SK-N-SH (cell line): ENCODE data around the gene MRPS27. TPM values are rescaled to one million over a fixed set of nuclear protein-coding genes. Genes with fewer than 3 reads are reported as not detected.

Experiments
- CTCF ChIA-PET: fragments of 300-600, 350-600 bp; formaldehyde crosslinking; extraction: SDS; loops from one replicate; lab custom pipeline; 2021; lab: Yijun Ruan, JAX
- POLR2A ChIA-PET: fragments of 350-600 bp; sonication (Branson Sonifier 250); formaldehyde crosslinking; extraction: SDS; loops from one replicate; lab custom pipeline; 2020; ENCODE audit warnings: antibody characterized with exemption, inconsistent platforms; lab: Yijun Ruan, JAX
- DNase-seq: peaks from one replicate; pipeline ENCODE4 v3.0.0; 2012
- H2AFZ ChIP-seq: fragments of 200-600 bp; sonication (generic); 2 replicates; pipeline ENCODE4 v1.8.1; 2016; ENCODE audit warnings: antibody characterized with exemption, mild to moderate bottlenecking, low read depth
- H3F3A ChIP-seq: fragments of 200-600 bp; sonication (generic); replicated peaks from 2 replicates; pipeline ENCODE3; 2016; ENCODE audit warnings: antibody characterized with exemption, mild to moderate bottlenecking; ENCODE audit not compliant: insufficient read depth
- H3K27ac ChIP-seq, 2 experiments: fragments of 200-500 bp in 1 of 2; fragments of 200-600 bp in 1 of 2; sonication (Bioruptor generic) in 1 of 2; sonication (generic), shearing (Covaris generic) in 1 of 2; 2 replicates each; pipeline versions ENCODE4 v1.5.1 to v1.6.1; 2014 to 2016; ENCODE audit warnings: low read depth in 2 of 2, inconsistent platforms in 1 of 2, low read length in 1 of 2, mild to moderate bottlenecking in 1 of 2, mixed read lengths in 1 of 2
- H3K27me3 ChIP-seq: fragments of 200-600 bp; sonication (generic), shearing (Covaris generic); 2 replicates; pipeline ENCODE4 v1.6.1; 2016; ENCODE audit warnings: mixed run types; ENCODE audit not compliant: insufficient read depth
- H3K36me3 ChIP-seq, 2 experiments: fragments of 200-500 bp in 1 of 2; fragments of 200-600 bp in 1 of 2; sonication (Bioruptor generic) in 1 of 2; sonication (generic) in 1 of 2; replicated peaks in 1 of 2; 2 replicates each; pipeline versions ENCODE3 to v1.5.1; 2014 to 2016; ENCODE audit warnings: low read length in 1 of 2, mild to moderate bottlenecking in 1 of 2; ENCODE audit not compliant: insufficient read depth in 2 of 2, control insufficient read depth in 1 of 2
- H3K4me1 ChIP-seq, 2 experiments: fragments of 200-500 bp in 1 of 2; fragments of 200-600 bp in 1 of 2; sonication (Bioruptor generic) in 1 of 2; sonication (generic), shearing (Covaris generic) in 1 of 2; 2 replicates each; pipeline versions ENCODE4 v1.5.1 to v1.6.1; 2014 to 2016; ENCODE audit warnings: low read depth in 1 of 2, low read length in 1 of 2, mixed run types in 1 of 2; ENCODE audit not compliant: insufficient read depth in 2 of 2, control insufficient read depth in 1 of 2
- H3K4me2 ChIP-seq: fragments of 200-600 bp; sonication (generic), shearing (Covaris generic); 2 replicates; pipeline ENCODE4 v1.6.1; 2017; ENCODE audit warnings: mixed run types
- H3K4me3 ChIP-seq, 2 experiments: fragments of 200-500 bp in 1 of 2; fragments of 200-600 bp in 1 of 2; sonication (Bioruptor generic) in 1 of 2; sonication (generic), shearing (Covaris generic) in 1 of 2; 2 replicates each; pipeline versions ENCODE4 v1.5.1 to v1.8.1; 2014 to 2016; ENCODE audit warnings: low read depth in 2 of 2, inconsistent platforms in 1 of 2, low read length in 1 of 2, mild to moderate bottlenecking in 1 of 2, mixed read lengths in 1 of 2, moderate library complexity in 1 of 2
- H3K79me2 ChIP-seq: fragments of 200-600 bp; sonication (generic); 2 replicates; pipeline ENCODE4 v1.8.1; 2017; ENCODE audit warnings: mild to moderate bottlenecking; ENCODE audit not compliant: insufficient read depth
- H3K9ac ChIP-seq: fragments of 200-600 bp; sonication (generic); 2 replicates; pipeline ENCODE4 v1.6.1; 2017; ENCODE audit warnings: mixed run types
- H3K9me2 ChIP-seq: fragments of 200-600 bp; sonication (generic); 2 replicates; pipeline ENCODE4 v1.6.1; 2017; ENCODE audit warnings: mixed run types
- H3K9me3 ChIP-seq: fragments of 200-600 bp; sonication (generic); 2 replicates; pipeline ENCODE4 v1.6.1; 2017; ENCODE audit warnings: mixed run types, mild to moderate bottlenecking, moderate library complexity
- H4K20me1 ChIP-seq: fragments of 200-600 bp; sonication (generic); 2 replicates; pipeline ENCODE4 v1.6.1; 2017; ENCODE audit warnings: mild to moderate bottlenecking, mixed run types; ENCODE audit not compliant: insufficient read depth
- CHD2 ChIP-seq: fragments of 150-350 bp; IDR thresholded peaks from 2 replicates; pipeline ENCODE4 v1.6.1; 2018; ENCODE audit warnings: low read length; ENCODE audit not compliant: partially characterized antibody
- ELF1 ChIP-seq: IDR thresholded peaks from 2 replicates; pipeline ENCODE4 v1.4.0; 2012
- EP300 ChIP-seq, 2 experiments: IDR thresholded peaks; 2 replicates each; pipeline versions ENCODE4 v1.4.0 to v1.6.1; 2012; ENCODE audit warnings: borderline replicate concordance in 1 of 2, low read depth in 1 of 2, low read length in 1 of 2
- EZH2phosphoT487 ChIP-seq: fragments of 200-600 bp; sonication (generic); IDR thresholded peaks from 2 replicates; pipeline ENCODE4 v1.6.1; 2017; ENCODE audit warnings: low read depth, mixed run types, mild to moderate bottlenecking, antibody characterized with exemption, moderate library complexity, borderline replicate concordance
- MEF2A ChIP-seq: IDR thresholded peaks from 2 replicates; pipeline ENCODE4 v1.4.0; 2012; ENCODE audit warnings: low read depth, borderline replicate concordance
- MXI1 ChIP-seq: IDR thresholded peaks from 2 replicates; pipeline ENCODE4 v1.6.1; 2012; ENCODE audit warnings: mild to moderate bottlenecking, low read depth, low read length, improper control_type of control experiment
- NFIC ChIP-seq: IDR thresholded peaks from 2 replicates; pipeline ENCODE4 v1.4.0; 2012; ENCODE audit warnings: borderline replicate concordance
- NRF1 ChIP-seq: IDR thresholded peaks from 2 replicates; pipeline ENCODE4 v1.6.1; 2012; ENCODE audit warnings: low read depth, mild to moderate bottlenecking, low read length
- RAD21 ChIP-seq: IDR thresholded peaks from 2 replicates; pipeline ENCODE4 v1.6.1; 2012; ENCODE audit warnings: mild to moderate bottlenecking, low read length
- RFX5 ChIP-seq: IDR thresholded peaks from 2 replicates; pipeline ENCODE4 v1.6.1; 2012; ENCODE audit warnings: mild to moderate bottlenecking, improper control_type of control experiment, low read length
- RXRA ChIP-seq: IDR thresholded peaks from 2 replicates; pipeline ENCODE4 v1.4.0; 2012; ENCODE audit warnings: low read depth, mild to moderate bottlenecking, borderline replicate concordance
- SMC3 ChIP-seq: IDR thresholded peaks from 2 replicates; pipeline ENCODE4 v1.6.1; 2012; ENCODE audit warnings: low read depth, low read length, improper control_type of control experiment
- TCF12 ChIP-seq: IDR thresholded peaks from 2 replicates; pipeline ENCODE4 v1.4.0; 2012
- WGBS: methylation state at CpG from one replicate; pipeline ENCODE4 v1.1.6; 2017; ENCODE audit warnings: low lambda C conversion rate; 5-methylcytosine and 5-hydroxymethylcytosine counted together
- polyA plus RNA-seq, 3 experiments: library from polyadenylated mRNA; depleted of rRNA; stranded (reverse); fragments of >200 nt; gene quantifications; 2 replicates each; pipeline ENCODE4 v1.2.3, GENCODE V29; 2012
- TF ChIP-seq, protein P1 (sequence below): IDR thresholded peaks from 2 replicates; pipeline ENCODE4; 2012
- TF ChIP-seq, protein P2 (sequence below): fragments of 150-350 bp; IDR thresholded peaks from 2 replicates; pipeline ENCODE4 v1.6.1; 2017; ENCODE audit warnings: antibody characterized with exemption, low read length, low read depth, borderline replicate concordance
- TF ChIP-seq, protein P3 (sequence below): IDR thresholded peaks from 2 replicates; pipeline ENCODE4 v1.4.0; 2012; ENCODE audit warnings: low read depth, borderline replicate concordance
- TF ChIP-seq, protein P4 (sequence below): IDR thresholded peaks from 2 replicates; pipeline ENCODE4 v1.4.0; 2012; ENCODE audit warnings: low read depth, borderline replicate concordance

Gene MRPS27
- polyA plus RNA-seq, 1 of the 3 experiments (the other 2 are of a cell fraction) = 37.5 TPM

DNA sequence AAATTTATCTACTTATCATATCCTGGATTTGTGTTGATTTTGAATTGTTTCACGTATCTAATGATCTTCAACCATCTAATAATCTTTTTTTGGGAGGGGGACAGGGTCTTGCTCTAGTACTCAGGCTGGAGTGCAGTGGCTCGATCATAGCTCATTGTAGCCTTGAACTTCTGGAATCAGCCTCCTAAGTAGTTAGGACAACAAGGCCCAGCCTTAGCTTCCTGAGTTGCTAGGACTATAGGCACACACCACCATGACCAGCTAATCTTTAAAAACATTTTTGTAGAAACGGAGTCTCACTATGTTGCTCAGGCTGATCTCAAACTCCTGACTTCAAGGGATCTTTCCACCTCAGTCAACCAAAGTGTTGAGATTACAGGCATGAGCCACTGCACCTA, 34.6 kb downstream of the MRPS27 start:
- WGBS = 92% methylated on average over 3 of the region's 3 CpGs
- H3F3A ChIP-seq = peaks cover 40% of the 10 kb centered on the region
- peaks cover 11 to 25% of the 10 kb centered on the region in 2 experiments for H3K36me3 ChIP-seq
- no peak overlapping the region for H3K4me3 ChIP-seq
- POLR2A ChIA-PET = no interaction called here
- no peak for TF ChIP-seq EP300 (IDR thresholded peaks at IDR 0.05; ENCODE audit: borderline replicate concordance in 1 of 2, low read depth in 1 of 2, low read length in 1 of 2)
- no peak for TF ChIP-seq RFX5
- no peak for TF ChIP-seq SMC3
- TF ChIP-seq EZH2phosphoT487 = no peak
- no peak for TF ChIP-seq RXRA
- TF ChIP-seq, protein P1, sequence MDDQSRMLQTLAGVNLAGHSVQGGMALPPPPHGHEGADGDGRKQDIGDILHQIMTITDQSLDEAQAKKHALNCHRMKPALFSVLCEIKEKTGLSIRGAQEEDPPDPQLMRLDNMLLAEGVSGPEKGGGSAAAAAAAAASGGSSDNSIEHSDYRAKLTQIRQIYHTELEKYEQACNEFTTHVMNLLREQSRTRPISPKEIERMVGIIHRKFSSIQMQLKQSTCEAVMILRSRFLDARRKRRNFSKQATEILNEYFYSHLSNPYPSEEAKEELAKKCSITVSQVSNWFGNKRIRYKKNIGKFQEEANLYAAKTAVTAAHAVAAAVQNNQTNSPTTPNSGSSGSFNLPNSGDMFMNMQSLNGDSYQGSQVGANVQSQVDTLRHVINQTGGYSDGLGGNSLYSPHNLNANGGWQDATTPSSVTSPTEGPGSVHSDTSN = no peak
- TF ChIP-seq, protein P2, sequence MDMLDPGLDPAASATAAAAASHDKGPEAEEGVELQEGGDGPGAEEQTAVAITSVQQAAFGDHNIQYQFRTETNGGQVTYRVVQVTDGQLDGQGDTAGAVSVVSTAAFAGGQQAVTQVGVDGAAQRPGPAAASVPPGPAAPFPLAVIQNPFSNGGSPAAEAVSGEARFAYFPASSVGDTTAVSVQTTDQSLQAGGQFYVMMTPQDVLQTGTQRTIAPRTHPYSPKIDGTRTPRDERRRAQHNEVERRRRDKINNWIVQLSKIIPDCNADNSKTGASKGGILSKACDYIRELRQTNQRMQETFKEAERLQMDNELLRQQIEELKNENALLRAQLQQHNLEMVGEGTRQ = no peak
- no peak for TF ChIP-seq MEF2A
- no peak for TF ChIP-seq RAD21
- TF ChIP-seq, protein P3, sequence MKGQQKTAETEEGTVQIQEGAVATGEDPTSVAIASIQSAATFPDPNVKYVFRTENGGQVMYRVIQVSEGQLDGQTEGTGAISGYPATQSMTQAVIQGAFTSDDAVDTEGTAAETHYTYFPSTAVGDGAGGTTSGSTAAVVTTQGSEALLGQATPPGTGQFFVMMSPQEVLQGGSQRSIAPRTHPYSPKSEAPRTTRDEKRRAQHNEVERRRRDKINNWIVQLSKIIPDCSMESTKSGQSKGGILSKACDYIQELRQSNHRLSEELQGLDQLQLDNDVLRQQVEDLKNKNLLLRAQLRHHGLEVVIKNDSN = no peak
- no peak for TF ChIP-seq ELF1
- TF ChIP-seq MXI1 = no peak
- TF ChIP-seq, protein P4, sequence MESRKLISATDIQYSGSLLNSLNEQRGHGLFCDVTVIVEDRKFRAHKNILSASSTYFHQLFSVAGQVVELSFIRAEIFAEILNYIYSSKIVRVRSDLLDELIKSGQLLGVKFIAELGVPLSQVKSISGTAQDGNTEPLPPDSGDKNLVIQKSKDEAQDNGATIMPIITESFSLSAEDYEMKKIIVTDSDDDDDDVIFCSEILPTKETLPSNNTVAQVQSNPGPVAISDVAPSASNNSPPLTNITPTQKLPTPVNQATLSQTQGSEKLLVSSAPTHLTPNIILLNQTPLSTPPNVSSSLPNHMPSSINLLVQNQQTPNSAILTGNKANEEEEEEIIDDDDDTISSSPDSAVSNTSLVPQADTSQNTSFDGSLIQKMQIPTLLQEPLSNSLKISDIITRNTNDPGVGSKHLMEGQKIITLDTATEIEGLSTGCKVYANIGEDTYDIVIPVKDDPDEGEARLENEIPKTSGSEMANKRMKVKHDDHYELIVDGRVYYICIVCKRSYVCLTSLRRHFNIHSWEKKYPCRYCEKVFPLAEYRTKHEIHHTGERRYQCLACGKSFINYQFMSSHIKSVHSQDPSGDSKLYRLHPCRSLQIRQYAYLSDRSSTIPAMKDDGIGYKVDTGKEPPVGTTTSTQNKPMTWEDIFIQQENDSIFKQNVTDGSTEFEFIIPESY = no peak
- no peak for TF ChIP-seq CHD2
- TF ChIP-seq TCF12 = no peak
- no peak for TF ChIP-seq NRF1
- no peak for TF ChIP-seq NFIC
- TF ChIP-seq, all 33 proteins: peak for 0
- H3K4me2 ChIP-seq = no peak overlapping the region
- DNase-seq = no peak
- no peaks in the 10 kb centered on the region for H3K9me2 ChIP-seq
- H3K27ac ChIP-seq = no peak overlapping the region
- CTCF ChIA-PET = interaction anchor here (0.8 to 1.1 kb wide), 2 partner anchors 17 to 23 kb away, joined by 3 read pairs; no protein-coding TSS in a partner anchor
- no peak overlapping the region for H3K9ac ChIP-seq
- H2AFZ ChIP-seq = no peak overlapping the region
- no peaks in the 10 kb centered on the region for H3K27me3 ChIP-seq
- no peaks in the 10 kb centered on the region for H3K79me2 ChIP-seq
- H3K9me3 ChIP-seq = no peaks in the 10 kb centered on the region
- H3K4me1 ChIP-seq = peaks cover 34 to 38% of the 10 kb centered on the region in 2 experiments
- no peaks in the 10 kb centered on the region for H4K20me1 ChIP-seq
